Prostate gland (tissue), 2 donors: Measurements from ENCODE around the gene SMAD7. TPM values are rescaled to one million over a fixed set of nuclear protein-coding genes. Genes with fewer than 3 reads are reported as not detected.

ENCODE experiments used
- DNase-seq: peaks from one replicate; pipeline ENCODE4 v3.0.0-alpha.2; 2019; ENCODE audit warnings: low spot score
- H3K27ac ChIP-seq, 2 donors: fragments of 200-600 bp; sonication (generic); 2 replicates each; pipeline ENCODE4 v1.5.1; 2017 to 2019
- H3K27me3 ChIP-seq: fragments of 200-600 bp; sonication (generic); replicated peaks from 2 replicates; pipeline ENCODE4 v1.5.1; 2019; ENCODE audit not compliant: insufficient read depth
- H3K36me3 ChIP-seq, 2 donors: fragments of 200-600 bp; sonication (generic); 1 replicate in 1 of 2; 2 replicates in 1 of 2; pipeline versions ENCODE4 v1.5.1 to v1.8.1; 2017 to 2019
- H3K4me1 ChIP-seq: fragments of 200-600 bp; sonication (generic); replicated peaks from 2 replicates; pipeline ENCODE4 v1.5.1; 2019
- H3K4me3 ChIP-seq, 2 donors: fragments of 200-600 bp; sonication (generic); 2 replicates each; pipeline ENCODE4 v1.5.1; 2017 to 2019
- H3K9me3 ChIP-seq: fragments of 200-600 bp; sonication (generic); 2 replicates; pipeline ENCODE4 v1.5.1; 2017
- CTCF ChIP-seq, 4 experiments: fragments of 200-600 bp in 2 of 4; fragments of 450-650 bp in 2 of 4; sonication (generic) in 2 of 4; IDR thresholded peaks; 1 replicate in 3 of 4; 2 replicates in 1 of 4; pipeline ENCODE4 v1.5.1; 2016 to 2019; ENCODE audit warnings: antibody characterized with exemption in 4 of 4, mild to moderate bottlenecking in 2 of 4, moderate library complexity in 2 of 4
- POLR2A ChIP-seq: fragments of 450-650 bp; IDR thresholded peaks from one replicate; pipeline ENCODE4 v1.6.1; 2016; ENCODE audit warnings: antibody characterized with exemption, mild to moderate bottlenecking
- POLR2AphosphoS5 ChIP-seq: sonication (generic); formaldehyde crosslinking; IDR thresholded peaks from one replicate; pipeline ENCODE4 v1.6.1; 2017; ENCODE audit warnings: antibody characterized with exemption
- WGBS: methylation state at CpG from one replicate; pipeline ENCODE4 v1.1.5; 2018; 5-methylcytosine and 5-hydroxymethylcytosine counted together
- intact Hi-C: fragments of 100-400 bp; cut with DNase I; formaldehyde crosslinking; loops from one replicate; pipeline ENCODE4 v1.14.2; 2022
- total RNA-seq, 2 donors: library from RNA; depleted of rRNA; stranded (reverse); fragments of >200 nt; gene quantifications; one replicate each; pipeline ENCODE4 v1.1.0, GENCODE V29; 2016

Gene SMAD7
- total RNA-seq, 2 donors from 2014 or later: 29.3 to 31.0 TPM

GRCh38 chr18:48934415-48934722 lies 16.4 kb downstream of the SMAD7 start:
- TF ChIP-seq POLR2AphosphoS5 (no peak), CTCF (IDR thresholded peaks at IDR 0.05) (no peak), POLR2A (no peak)
- intact Hi-C loops: loop anchor here (5.0 kb wide), 1 partner anchor 152 kb away; no protein-coding TSS in a partner anchor
- Histone ChIP-seq H3K27ac (peak overlapping the region; percentile 53 to 77), H3K27me3 (no peaks in the 10 kb centered on the region), H3K36me3 (no peaks in the 10 kb centered on the region), H3K4me3 (no peak overlapping the region), H3K4me1 (peaks cover 40% of the 10 kb centered on the region), H3K9me3 (no peaks in the 10 kb centered on the region)
- DNase-seq: no peak
- 34% methylated on average over 3 of the region's 3 CpGs for WGBS

- H3K9me3 ChIP-seq: no peaks in the 10 kb centered on the region
- peaks cover 45% of the 10 kb centered on the region for H3K4me1 ChIP-seq
- DNase-seq: no peak
- TF ChIP-seq CTCF (IDR thresholded peaks at IDR 0.05) (no peak), POLR2A (no peak), POLR2AphosphoS5 (no peak)
- no peaks in the 10 kb centered on the region for H3K36me3 ChIP-seq
- 37% methylated on average over 23 of the region's 23 CpGs for WGBS
- H3K4me3 ChIP-seq: no peak overlapping the region
- intact Hi-C loops: loop anchor here (5.0 kb wide), 1 partner anchor 151 kb away; no protein-coding TSS in a partner anchor
- H3K27me3 ChIP-seq: no peaks in the 10 kb centered on the region
- H3K27ac ChIP-seq: peak overlapping the region; percentile 53 to 77
Observed at GRCh38 chr18:48933578-48934414, 17.0 kb downstream of the SMAD7 start.

- H3K4me3 ChIP-seq: no peak overlapping the region
- H3K9me3 ChIP-seq: no peaks in the 10 kb centered on the region
- peak overlapping the region; percentile 53 to 77 for H3K27ac ChIP-seq
- H3K36me3 ChIP-seq: no peaks in the 10 kb centered on the region
- 55% methylated on average over 10 of the region's 10 CpGs for WGBS
- no peaks in the 10 kb centered on the region for H3K27me3 ChIP-seq
- peaks cover 42% of the 10 kb centered on the region for H3K4me1 ChIP-seq
- TF ChIP-seq POLR2AphosphoS5: no peak
- TF ChIP-seq CTCF (IDR thresholded peaks at IDR 0.05): no peak
- no peak for TF ChIP-seq POLR2A
- intact Hi-C loops: loop anchor here (5.0 kb wide), 1 partner anchor 151 kb away; no protein-coding TSS in a partner anchor
- no peak for DNase-seq
Observed at GRCh38 chr18:48932822-48933510, 17.8 kb downstream of the SMAD7 start.

GRCh38 chr18:48932462-48932818 lies 18.3 kb downstream of the SMAD7 start:
- H3K36me3 ChIP-seq: no peaks in the 10 kb centered on the region
- H3K4me3 ChIP-seq: no peak overlapping the region
- TF ChIP-seq CTCF (IDR thresholded peaks at IDR 0.05): no peak
- TF ChIP-seq POLR2A: no peak
- TF ChIP-seq POLR2AphosphoS5: no peak
- H3K27me3 ChIP-seq: no peaks in the 10 kb centered on the region
- peak overlapping the region; percentile 53 to 77 for H3K27ac ChIP-seq
- peaks cover 37% of the 10 kb centered on the region for H3K4me1 ChIP-seq
- 30% methylated on average over 7 of the region's 7 CpGs for WGBS
- no peak for DNase-seq
- no peaks in the 10 kb centered on the region for H3K9me3 ChIP-seq
- intact Hi-C loops: loop anchor here (5.0 kb wide), 1 partner anchor 150 kb away; no protein-coding TSS in a partner anchor
